Measurements from ENCODE around the gene MRPS17. TPM values are rescaled to one million over a fixed set of nuclear protein-coding genes. Genes with fewer than 3 reads are reported as not detected.

The MRPS17 gene
- total RNA-seq (10.3 and 13.0 TPM in 2 replicates), polyA plus RNA-seq (4.2 and 5.1 TPM in 2 replicates), polyA minus RNA-seq (3.3 and 4.9 TPM in 2 replicates)
- 14.1 TPM for total RNA-seq (2013)

GRCh38 chr7:55951637-55952351, at the start of gene MRPS17:
Gene MRPS17 (plus strand): TSS chr7:55951877. CDS start chr7:55953196, 1,319 bp downstream.
- Histone ChIP-seq H2AFZ (ENCODE audit: insufficient read depth, low read depth, low read length, poor library complexity, severe bottlenecking) (peak within 1 kb of the TSS; percentile 76), H3K79me2 (ENCODE audit: control insufficient read depth, insufficient read depth, low read length) (peaks cover 9% of the 10 kb centered on the region), H3K36me3 (replicated peaks in 1 of 2; ENCODE audit: control extremely low read depth in 1 of 2, control insufficient read depth in 1 of 2, extremely low read depth in 1 of 2, insufficient read depth in 2 of 2, low read length in 1 of 2) (peaks cover 0 to 5% of the 10 kb centered on the region in 2 experiments), H3K4me1 (ENCODE audit: control insufficient read depth in 2 of 2, insufficient read depth in 2 of 2, low read length in 2 of 2) (peaks cover 5 to 19% of the 10 kb centered on the region in 2 donors), H3K9ac (ENCODE audit: low read length) (peak within 1 kb of the TSS; percentile 69), H3K4me2 (replicated peaks; ENCODE audit: low read depth, low read length, poor library complexity, severe bottlenecking) (peak within 1 kb of the TSS; percentile 89), H3K27me3 (replicated peaks in 1 of 4; ENCODE audit: control extremely low read depth in 1 of 4, control insufficient read depth in 3 of 4, insufficient read depth in 4 of 4, low read length in 3 of 4) (no peaks in the 10 kb centered on the region), H4K20me1 (ENCODE audit: control insufficient read depth, insufficient read depth, low read length, poor library complexity, severe bottlenecking) (no peaks in the 10 kb centered on the region), H3K4me3 (ENCODE audit: control extremely low read depth in 1 of 5, extremely low read depth in 1 of 5, insufficient read depth in 1 of 5, low read depth in 2 of 5, low read length in 4 of 5) (peak within 1 kb of the TSS; percentile 72 to 87 (median 83)), H3K9me3 (ENCODE audit: control extremely low read depth in 1 of 3, control insufficient read depth in 2 of 3, insufficient read depth in 1 of 3, low read length in 2 of 3) (peaks cover 0 to 1% (median 0%) of the 10 kb centered on the region in 3 donors), H3K27ac (ENCODE audit: low read length in 2 of 2) (peak within 1 kb of the TSS; percentile 79 to 90)
- ChIA-PET POLR2A (interaction anchor here (0.6 to 0.7 kb wide), 3 partner anchors 161 to 682 kb away, joined by 3 to 8 read pairs (median 4); no protein-coding TSS in a partner anchor), CTCF (interaction anchor here (1.3 kb wide), 1 partner anchor 12 kb away, joined by 5 read pairs; the partner anchor contains the start of gene NIPSNAP2)
- intact Hi-C loops (cut with micrococcal nuclease), result loop anchor here (1.0 to 2.0 kb wide), 6 partner anchors 13 to 1193 kb away; partner anchors contain the start of genes CCT6A, CHCHD2, NIPSNAP2 and PSPH
- under 1% methylated on average over 53 of the region's 53 CpGs for WGBS (ENCODE audit: insufficient coverage)
- Mint-ChIP-seq H3K9me3 (ENCODE audit: insufficient read depth) (no peaks in the 10 kb centered on the region), H3K4me1 (peaks cover 13% of the 10 kb centered on the region), H3K27me3 (no peaks in the 10 kb centered on the region), H3K27ac (peak within 1 kb of the TSS; percentile 93), H3K4me3 (peak within 1 kb of the TSS; percentile 96)
- DNase-seq (peak; percentile 94), ATAC-seq (ENCODE audit: low read depth) (peak; percentile 100)
- TF ChIP-seq EZH2 (IDR thresholded peaks at IDR 0.05; ENCODE audit: borderline replicate concordance, insufficient read depth, low read depth, low read length, poor library complexity, severe bottlenecking), result no peak
- TF ChIP-seq, protein P1, sequence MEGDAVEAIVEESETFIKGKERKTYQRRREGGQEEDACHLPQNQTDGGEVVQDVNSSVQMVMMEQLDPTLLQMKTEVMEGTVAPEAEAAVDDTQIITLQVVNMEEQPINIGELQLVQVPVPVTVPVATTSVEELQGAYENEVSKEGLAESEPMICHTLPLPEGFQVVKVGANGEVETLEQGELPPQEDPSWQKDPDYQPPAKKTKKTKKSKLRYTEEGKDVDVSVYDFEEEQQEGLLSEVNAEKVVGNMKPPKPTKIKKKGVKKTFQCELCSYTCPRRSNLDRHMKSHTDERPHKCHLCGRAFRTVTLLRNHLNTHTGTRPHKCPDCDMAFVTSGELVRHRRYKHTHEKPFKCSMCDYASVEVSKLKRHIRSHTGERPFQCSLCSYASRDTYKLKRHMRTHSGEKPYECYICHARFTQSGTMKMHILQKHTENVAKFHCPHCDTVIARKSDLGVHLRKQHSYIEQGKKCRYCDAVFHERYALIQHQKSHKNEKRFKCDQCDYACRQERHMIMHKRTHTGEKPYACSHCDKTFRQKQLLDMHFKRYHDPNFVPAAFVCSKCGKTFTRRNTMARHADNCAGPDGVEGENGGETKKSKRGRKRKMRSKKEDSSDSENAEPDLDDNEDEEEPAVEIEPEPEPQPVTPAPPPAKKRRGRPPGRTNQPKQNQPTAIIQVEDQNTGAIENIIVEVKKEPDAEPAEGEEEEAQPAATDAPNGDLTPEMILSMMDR (IDR thresholded peaks at IDR 0.05), result no peak
